ENCODE results near the gene EIF2A.
"Not testable (repeated sequence)": the region's sequence is repeated elsewhere in the genome, so short reads cannot be mapped to it uniquely, and the experiment has no call there.

Gene EIF2A

GRCh38 chr3:150544041-150544440 lies 2.5 kb upstream of the EIF2A start:
- no peak for DNase-seq

- no peak for DNase-seq
Observed at GRCh38 chr3:150544726-150545125, 1.9 kb upstream of the EIF2A start.

- no peak for DNase-seq
Observed at GRCh38 chr3:150545419-150546225, 965 bp upstream of the EIF2A start.

- no peak for DNase-seq
Observed at GRCh38 chr3:150547045-150547741, 606 bp downstream of the EIF2A start.

- no peak for DNase-seq
Observed at GRCh38 chr3:150555859-150556436, 9.4 kb downstream of the EIF2A start.

GRCh38 chr3:150556792-150557191 lies 10.2 kb downstream of the EIF2A start:
- no peak for DNase-seq

- no peak for DNase-seq
Observed at GRCh38 chr3:150557725-150558124, 11.1 kb downstream of the EIF2A start.

GRCh38 chr3:150564243-150564642 lies 17.7 kb downstream of the EIF2A start:
- no peak for DNase-seq

- DNase-seq, result no peak
Observed at GRCh38 chr3:150567328-150567727, 20.7 kb downstream of the EIF2A start.

GRCh38 chr3:150577855-150578254 lies 31.3 kb downstream of the EIF2A start:
- no peak for DNase-seq

GRCh38 chr3:150581174-150581573 lies 34.6 kb downstream of the EIF2A start:
- no peak for DNase-seq

GRCh38 chr3:150582620-150583019 lies 36.0 kb downstream of the EIF2A start:
- no peak for DNase-seq

GRCh38 chr3:150583028-150583427 lies 36.4 kb downstream of the EIF2A start:
- DNase-seq, result no peak

- DNase-seq, result no peak
Observed at GRCh38 chr3:150588027-150588830, 41.6 kb downstream of the EIF2A start.

GRCh38 chr3:150589759-150590158 lies 43.2 kb downstream of the EIF2A start:
- DNase-seq, result no peak

- DNase-seq, result no peak
Observed at GRCh38 chr3:150594150-150594549, 47.6 kb downstream of the EIF2A start.

GRCh38 chr3:150597646-150598045 lies 51.1 kb downstream of the EIF2A start:
- DNase-seq, result no peak

GRCh38 chr3:150599611-150600297 lies 53.2 kb downstream of the EIF2A start:
- DNase-seq, result no peak

- not testable (repeated sequence) for DNase-seq
Observed at GRCh38 chr3:150600647-150601530, 54.3 kb downstream of the EIF2A start.

GRCh38 chr3:150602426-150603152 lies 56.0 kb downstream of the EIF2A start:
- no peak for DNase-seq
